WTC11 (cell line): Measurements from ENCODE around the gene FAM20B.

Experiments
- MXD4 ChIP-seq: fragments of 250-450 bp; sonication (Bioruptor Pico); IDR thresholded peaks from 2 replicates; pipeline ENCODE4 v1.8.0; 2021; ENCODE audit warnings: mild to moderate bottlenecking, moderate library complexity, borderline replicate concordance
- ZNF317 ChIP-seq: sonication (generic); formaldehyde crosslinking; IDR thresholded peaks from 2 replicates; pipeline ENCODE4 v1.8.1; 2023; ENCODE audit warnings: low read depth, mild to moderate bottlenecking, moderate library complexity, missing genetic modification reagents, borderline replicate concordance
- TF ChIP-seq, protein P1 (sequence below): fragments of 200-600 bp; IDR thresholded peaks from 2 replicates; pipeline ENCODE4 v1.8.0; 2022; ENCODE audit warnings: antibody characterized with exemption

GRCh38 chr1:178997428-178997827 lies 28.3 kb upstream of the FAM20B start:
- TF ChIP-seq, protein P1, sequence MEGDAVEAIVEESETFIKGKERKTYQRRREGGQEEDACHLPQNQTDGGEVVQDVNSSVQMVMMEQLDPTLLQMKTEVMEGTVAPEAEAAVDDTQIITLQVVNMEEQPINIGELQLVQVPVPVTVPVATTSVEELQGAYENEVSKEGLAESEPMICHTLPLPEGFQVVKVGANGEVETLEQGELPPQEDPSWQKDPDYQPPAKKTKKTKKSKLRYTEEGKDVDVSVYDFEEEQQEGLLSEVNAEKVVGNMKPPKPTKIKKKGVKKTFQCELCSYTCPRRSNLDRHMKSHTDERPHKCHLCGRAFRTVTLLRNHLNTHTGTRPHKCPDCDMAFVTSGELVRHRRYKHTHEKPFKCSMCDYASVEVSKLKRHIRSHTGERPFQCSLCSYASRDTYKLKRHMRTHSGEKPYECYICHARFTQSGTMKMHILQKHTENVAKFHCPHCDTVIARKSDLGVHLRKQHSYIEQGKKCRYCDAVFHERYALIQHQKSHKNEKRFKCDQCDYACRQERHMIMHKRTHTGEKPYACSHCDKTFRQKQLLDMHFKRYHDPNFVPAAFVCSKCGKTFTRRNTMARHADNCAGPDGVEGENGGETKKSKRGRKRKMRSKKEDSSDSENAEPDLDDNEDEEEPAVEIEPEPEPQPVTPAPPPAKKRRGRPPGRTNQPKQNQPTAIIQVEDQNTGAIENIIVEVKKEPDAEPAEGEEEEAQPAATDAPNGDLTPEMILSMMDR: no peak
- TF ChIP-seq MXD4 (CRISPR knock-in tag): no peak
- TF ChIP-seq ZNF317 (CRISPR knock-in tag): no peak
